Neural progenitor cell (in vitro differentiated cells): ENCODE data around the gene HOXB7. TPM values are rescaled to one million over a fixed set of nuclear protein-coding genes. Genes with fewer than 3 reads are reported as not detected.

ENCODE experiments used
- DNase-seq: peaks from one replicate; pipeline ENCODE4 v3.0.0-alpha.2; 2016; ENCODE audit warnings: low spot score
- H2AFZ ChIP-seq: fragments of 200-600 bp; sonication (generic); replicated peaks from 2 replicates; pipeline ENCODE4 v1.6.1; 2016; ENCODE audit warnings: antibody characterized with exemption
- H3F3A ChIP-seq: fragments of 200-600 bp; sonication (generic); 2 replicates; pipeline ENCODE4 v1.6.1; 2016; ENCODE audit warnings: antibody characterized with exemption, low read depth
- H3K27ac ChIP-seq: fragments of 200-600 bp; sonication (generic); 2 replicates; pipeline ENCODE4 v1.5.1; 2016; ENCODE audit warnings: mild to moderate bottlenecking
- H3K27me3 ChIP-seq: fragments of 200-600 bp; sonication (generic); 2 replicates; pipeline ENCODE4 v1.6.1; 2016; ENCODE audit warnings: mild to moderate bottlenecking, moderate library complexity
- H3K36me3 ChIP-seq: fragments of 200-600 bp; sonication (generic); 2 replicates; pipeline ENCODE4 v1.5.1; 2016
- H3K4me1 ChIP-seq: fragments of 200-600 bp; sonication (generic); 2 replicates; pipeline ENCODE4 v1.6.1; 2016; ENCODE audit warnings: mixed run types
- H3K4me2 ChIP-seq: fragments of 200-600 bp; sonication (generic); 2 replicates; pipeline ENCODE4 v1.6.1; 2016
- H3K4me3 ChIP-seq: fragments of 200-600 bp; sonication (generic); 2 replicates; pipeline ENCODE4 v1.5.1; 2016
- H3K79me2 ChIP-seq: fragments of 200-600 bp; sonication (generic); 2 replicates; pipeline ENCODE4 v1.6.1; 2016; ENCODE audit warnings: low read depth
- H3K9ac ChIP-seq: fragments of 200-600 bp; sonication (generic); 2 replicates; pipeline ENCODE4 v1.6.1; 2016
- H3K9me3 ChIP-seq: fragments of 200-600 bp; sonication (generic); 2 replicates; pipeline ENCODE4 v1.5.1; 2016; ENCODE audit warnings: low read depth
- H4K20me1 ChIP-seq: fragments of 200-600 bp; sonication (generic); 2 replicates; pipeline ENCODE4 v1.6.1; 2016; ENCODE audit warnings: low read depth
- H3K27ac Mint-ChIP-seq: 3 replicates; pipeline ENCODE4 v1.8.0; 2021; ENCODE audit warnings: mixed read lengths
- H3K27me3 Mint-ChIP-seq: 2 replicates; pipeline ENCODE4 v1.8.0; 2022; ENCODE audit warnings: low read depth, mild to moderate bottlenecking, inconsistent platforms, moderate library complexity, mixed read lengths; ENCODE audit not compliant: insufficient read depth
- H3K36me3 Mint-ChIP-seq: 3 replicates; pipeline ENCODE4 v1.8.0; 2021; ENCODE audit warnings: mixed read lengths
- H3K4me1 Mint-ChIP-seq: 3 replicates; pipeline ENCODE4 v1.8.0; 2021; ENCODE audit warnings: mixed read lengths
- H3K4me3 Mint-ChIP-seq: 3 replicates; pipeline ENCODE4 v1.8.0; 2021; ENCODE audit warnings: mild to moderate bottlenecking, moderate library complexity, mixed read lengths
- H3K9me3 Mint-ChIP-seq: 3 replicates; pipeline ENCODE4 v1.8.0; 2020; ENCODE audit warnings: mixed read lengths
- CTCF ChIP-seq: fragments of 200-600 bp; sonication (generic); IDR thresholded peaks from 2 replicates; pipeline ENCODE4 v1.5.1; 2017; ENCODE audit warnings: antibody characterized with exemption, mild to moderate bottlenecking
- EZH2 ChIP-seq: fragments of 200-600 bp; sonication (generic); IDR thresholded peaks from 2 replicates; pipeline ENCODE4 v1.6.1; 2017; ENCODE audit warnings: antibody characterized with exemption, mild to moderate bottlenecking, moderate library complexity
- EZH2phosphoT487 ChIP-seq: fragments of 200-600 bp; sonication (generic); IDR thresholded peaks from 2 replicates; pipeline ENCODE4 v1.6.1; 2017; ENCODE audit warnings: antibody characterized with exemption
- total RNA-seq: library from RNA; depleted of rRNA; stranded (reverse); fragments of >200 nt; gene quantifications from 2 replicates; pipeline ENCODE4 v1.2.3, GENCODE V29; 2015; ENCODE audit warnings: low replicate concordance

HOXB7 gene
- total RNA-seq, 1 donor from 2014 or later = not detected

GRCh38 chr17:48633266-48633677 lies 22.5 kb upstream of the HOXB7 start:
- peaks cover 96% of the 10 kb centered on the region for H3K27me3 Mint-ChIP-seq

GRCh38 chr17:48632579-48633265 lies 21.9 kb upstream of the HOXB7 start:
- H3K9me3 Mint-ChIP-seq = peaks cover 15% of the 10 kb centered on the region
- Histone ChIP-seq H3K4me3 (no peak overlapping the region), H3K27me3 (peaks cover 100% of the 10 kb centered on the region), H3K4me1 (no peaks in the 10 kb centered on the region), H2AFZ (no peak overlapping the region), H3F3A (no peaks in the 10 kb centered on the region), H3K79me2 (no peaks in the 10 kb centered on the region), H3K4me2 (no peak overlapping the region), H3K9me3 (no peaks in the 10 kb centered on the region), H3K27ac (no peak overlapping the region), H3K9ac (no peak overlapping the region), H3K36me3 (no peaks in the 10 kb centered on the region), H4K20me1 (peaks cover 86% of the 10 kb centered on the region)
- H3K27me3 Mint-ChIP-seq = peaks cover 96% of the 10 kb centered on the region
- H3K36me3 Mint-ChIP-seq = no peaks in the 10 kb centered on the region
- TF ChIP-seq EZH2 (no peak), CTCF (no peak), EZH2phosphoT487 (no peak)
- no peak overlapping the region for H3K27ac Mint-ChIP-seq
- H3K4me1 Mint-ChIP-seq = peaks cover 2% of the 10 kb centered on the region
- DNase-seq = no peak
- no peak overlapping the region for H3K4me3 Mint-ChIP-seq

More at GRCh38 chr17:48633266-48633677, 22.5 kb upstream of the HOXB7 start:
- H3K4me3 Mint-ChIP-seq = no peak overlapping the region
- H3K9ac ChIP-seq = no peak overlapping the region
- no peak overlapping the region for H3K27ac Mint-ChIP-seq
- no peaks in the 10 kb centered on the region for H3F3A ChIP-seq
- H3K27me3 ChIP-seq = peaks cover 100% of the 10 kb centered on the region
- no peak for DNase-seq
- H3K4me1 Mint-ChIP-seq = peaks cover 2% of the 10 kb centered on the region
- peaks cover 15% of the 10 kb centered on the region for H3K9me3 Mint-ChIP-seq
- H3K4me2 ChIP-seq = no peak overlapping the region
- H2AFZ ChIP-seq = no peak overlapping the region
- peaks cover 81% of the 10 kb centered on the region for H4K20me1 ChIP-seq
- no peaks in the 10 kb centered on the region for H3K9me3 ChIP-seq
- no peaks in the 10 kb centered on the region for H3K36me3 Mint-ChIP-seq
- TF ChIP-seq CTCF (no peak), EZH2 (peak; percentile 96), EZH2phosphoT487 (peak; percentile 98)
- H3K36me3 ChIP-seq = no peaks in the 10 kb centered on the region
- no peak overlapping the region for H3K27ac ChIP-seq
- no peaks in the 10 kb centered on the region for H3K4me1 ChIP-seq
- H3K79me2 ChIP-seq = no peaks in the 10 kb centered on the region
- no peak overlapping the region for H3K4me3 ChIP-seq

GRCh38 chr17:48631693-48632578 lies 21.1 kb upstream of the HOXB7 start:
- Mint-ChIP-seq H3K4me3 (no peak overlapping the region), H3K27ac (no peak overlapping the region), H3K9me3 (peaks cover 16% of the 10 kb centered on the region), H3K36me3 (no peaks in the 10 kb centered on the region), H3K4me1 (peaks cover 4% of the 10 kb centered on the region), H3K27me3 (peaks cover 96% of the 10 kb centered on the region)
- H3F3A ChIP-seq = no peaks in the 10 kb centered on the region
- no peak overlapping the region for H2AFZ ChIP-seq
- no peak overlapping the region for H3K4me3 ChIP-seq
- no peaks in the 10 kb centered on the region for H3K9me3 ChIP-seq
- no peaks in the 10 kb centered on the region for H3K36me3 ChIP-seq
- H3K4me1 ChIP-seq = no peaks in the 10 kb centered on the region
- no peak overlapping the region for H3K27ac ChIP-seq
- H4K20me1 ChIP-seq = peaks cover 89% of the 10 kb centered on the region
- no peak overlapping the region for H3K4me2 ChIP-seq
- TF ChIP-seq CTCF (no peak), EZH2 (peak; percentile 20)
- H3K9ac ChIP-seq = no peak overlapping the region
- no peak for DNase-seq
- no peaks in the 10 kb centered on the region for H3K79me2 ChIP-seq
- peaks cover 100% of the 10 kb centered on the region for H3K27me3 ChIP-seq
